K562 (cell line): Measurements from ENCODE around the gene SEC11A. TPM values are rescaled to one million over a fixed set of nuclear protein-coding genes. Genes with fewer than 3 reads are reported as not detected.

Source experiments
- ARHGAP35 ChIP-seq: fragments of 450-650 bp; IDR thresholded peaks from 2 replicates; pipeline ENCODE4 v1.6.1; 2018; ENCODE audit not compliant: partially characterized antibody
- CREB5 ChIP-seq: fragments of 250-450 bp; sonication (Bioruptor Pico); IDR thresholded peaks from 2 replicates; pipeline ENCODE4 v1.5.0; 2020; ENCODE audit warnings: mild to moderate bottlenecking
- CREM ChIP-seq: IDR thresholded peaks from 2 replicates; pipeline ENCODE4 v1.6.1; 2014; ENCODE audit warnings: antibody characterized with exemption, low read depth
- CSDE1 ChIP-seq, 2 experiments: fragments of 450-650 bp; IDR thresholded peaks; 2 replicates each; pipeline ENCODE4 v1.6.1; 2016; ENCODE audit warnings: mild to moderate bottlenecking in 1 of 2
- ETV5 ChIP-seq: sonication (generic); formaldehyde crosslinking; IDR thresholded peaks from 2 replicates; pipeline ENCODE4 v1.4.0; 2020; ENCODE audit warnings: low read depth, mild to moderate bottlenecking, missing genetic modification reagents
- GABPB2 ChIP-seq: fragments of 250-450 bp; sonication (Bioruptor Pico); conservative IDR thresholded peaks from 2 replicates; pipeline ENCODE4 v1.5.1; 2021; ENCODE audit warnings: mild to moderate bottlenecking
- HES1 ChIP-seq: fragments of 450-650 bp; IDR thresholded peaks from 2 replicates; pipeline ENCODE4 v1.6.1; 2016; ENCODE audit warnings: low read depth, mild to moderate bottlenecking, moderate library complexity
- NBN ChIP-seq: fragments of 450-650 bp; IDR thresholded peaks from 2 replicates; pipeline ENCODE4 v1.6.1; 2016; ENCODE audit warnings: low read depth, mild to moderate bottlenecking
- PCBP1 ChIP-seq: fragments of 200-400 bp; formaldehyde crosslinking; IDR thresholded peaks from 2 replicates; pipeline ENCODE4 v1.6.1; 2018; ENCODE audit warnings: mild to moderate bottlenecking, low read depth, low read length; ENCODE audit not compliant: poor library complexity, severe bottlenecking
- REST ChIP-seq, 2 experiments: fragments of 450-650 bp; formaldehyde crosslinking in 1 of 2; IDR thresholded peaks; 2 replicates each; pipeline versions ENCODE4 v1.4.0 to v1.6.1; 2014 to 2020; ENCODE audit warnings: mild to moderate bottlenecking in 2 of 2, borderline replicate concordance in 1 of 2, low read depth in 1 of 2
- SRSF3 ChIP-seq: fragments of 200-400 bp; formaldehyde crosslinking; IDR thresholded peaks from 2 replicates; pipeline ENCODE4 v1.6.1; 2016; ENCODE audit warnings: mild to moderate bottlenecking, low read length, moderate library complexity; ENCODE audit not compliant: insufficient read depth
- THAP12 ChIP-seq: fragments of 250-450 bp; sonication (Bioruptor Pico); IDR thresholded peaks from 2 replicates; pipeline ENCODE4 v1.9.0; 2021; ENCODE audit warnings: mild to moderate bottlenecking, inconsistent platforms
- ZFP1 ChIP-seq: fragments of 450-650 bp; formaldehyde crosslinking; IDR thresholded peaks from 2 replicates; pipeline ENCODE4 v1.4.0; 2020; ENCODE audit warnings: mild to moderate bottlenecking, mixed read lengths
- ZNF124 ChIP-seq: sonication (generic); formaldehyde crosslinking; IDR thresholded peaks from 2 replicates; pipeline ENCODE4 v1.8.1; 2022; ENCODE audit warnings: missing genetic modification reagents
- ZNF24 ChIP-seq: fragments of 450-650 bp; IDR thresholded peaks from 2 replicates; pipeline ENCODE4 v1.6.1; 2016
- polyA plus RNA-seq, 8 experiments: library from polyadenylated mRNA; depleted of rRNA in 4 of 8; stranded (reverse) in 5 of 8; unstranded in 3 of 8; fragments of >200 nt; fragmentation: Nextera tagmentation in 2 of 8; fragmentation: Illumina TruSeq in 1 of 8; extraction: Ambion mirVana in 2 of 8; extraction: Trizol in 1 of 8; gene quantifications; 2 replicates each; pipeline versions ENCODE4 v1.2.1 to v1.2.3, GENCODE V29; 2011 to 2014; ENCODE audit warnings: inconsistent platforms in 1 of 8, missing spikeins in 1 of 8
- total RNA-seq, 7 experiments: library from RNA; depleted of rRNA in 6 of 7; stranded (reverse); fragments of >200 nt in 6 of 7; fragmentation: Illumina TruSeq in 2 of 7; extraction: Trizol in 2 of 7; gene quantifications; 2 replicates each; pipeline versions ENCODE4 v1.2.1 to v1.2.3, GENCODE V29; 2011 to 2021; ENCODE audit warnings: low replicate concordance in 1 of 7

SEC11A gene
- total and polyA plus RNA-seq, 9 of the 15 experiments (the other 6 are each of a cell fraction or from before 2014, with no cell fraction given) = 175 to 310 (median 229) TPM

GRCh38 chr15:84734794-84735479, 19.0 kb upstream of the SEC11A start (continued):
- TF ChIP-seq PCBP1 = no peak
- peak; percentile 78 for TF ChIP-seq ETV5 (CRISPR knock-in tag)
- 0 out of 2 replicates have a peak, but pooled peaks have one; percentile 14 for TF ChIP-seq REST (IDR thresholded peaks at IDR 0.05; ENCODE audit: borderline replicate concordance)
- no peak for TF ChIP-seq REST (CRISPR knock-in tag; IDR thresholded peaks at IDR 0.05; ENCODE audit: low read depth)
- TF ChIP-seq HES1 = peak; percentile 61
- TF ChIP-seq CREB5 = no peak
- peak in 1 of 2 experiments; percentile 19; a peak in 1 of 4 replicates for TF ChIP-seq CSDE1 (IDR thresholded peaks at IDR 0.05)
- TF ChIP-seq GABPB2 = no peak
- peak; percentile 74 for TF ChIP-seq CREM
- TF ChIP-seq ZNF124 (CRISPR knock-in tag) = no peak
- no peak for TF ChIP-seq THAP12 (CRISPR knock-in tag)
- TF ChIP-seq ARHGAP35 = no peak
- TF ChIP-seq ZFP1 (CRISPR knock-in tag) = no peak
- TF ChIP-seq SRSF3 = no peak
- TF ChIP-seq ZNF24 = peak; percentile 85
- peak; percentile 97 for TF ChIP-seq NBN
